Type B pancreatic cell (in vitro differentiated cells): ENCODE results near the gene HDGFL1. TPM values are rescaled to one million over a fixed set of nuclear protein-coding genes. Genes with fewer than 3 reads are reported as not detected.

Experiments
- DNase-seq: peaks from one replicate; pipeline ENCODE4 v3.0.0; 2021; ENCODE audit warnings: mixed read lengths; ENCODE audit not compliant: unreplicated experiment; ENCODE audit errors: extremely low spot score
- H3K27ac Mint-ChIP-seq: 2 replicates; pipeline ENCODE4 v1.8.0; 2021; ENCODE audit warnings: mild to moderate bottlenecking, mixed read lengths
- H3K27me3 Mint-ChIP-seq: 2 replicates; pipeline ENCODE4 v1.8.0; 2021; ENCODE audit warnings: mixed read lengths
- H3K36me3 Mint-ChIP-seq: 2 replicates; pipeline ENCODE4 v1.8.0; 2021; ENCODE audit warnings: mixed read lengths
- H3K4me1 Mint-ChIP-seq: one replicate; pipeline ENCODE4 v1.8.0; 2021; ENCODE audit warnings: mixed read lengths; ENCODE audit not compliant: unreplicated experiment
- H3K4me3 Mint-ChIP-seq: 2 replicates; pipeline ENCODE4 v1.8.0; 2021; ENCODE audit warnings: mild to moderate bottlenecking, mixed read lengths
- H3K9me3 Mint-ChIP-seq: 2 replicates; pipeline ENCODE4 v1.8.0; 2021; ENCODE audit warnings: mixed read lengths
- CTCF ChIP-seq: fragments of 200-600 bp; sonication (generic); conservative IDR thresholded peaks from 2 replicates; pipeline ENCODE4 v1.5.0; 2021; ENCODE audit warnings: antibody characterized with exemption, mild to moderate bottlenecking
- total RNA-seq: library from RNA; stranded (reverse); gene quantifications from 2 replicates; pipeline ENCODE4 v1.2.1, GENCODE V29; 2021; ENCODE audit warnings: low replicate concordance

HDGFL1 gene
- total RNA-seq, 1 donor from 2014 or later: not detected

- Mint-ChIP-seq H3K4me3 (no peak overlapping the region), H3K27me3 (no peaks in the 10 kb centered on the region), H3K36me3 (no peaks in the 10 kb centered on the region), H3K9me3 (peaks cover 5% of the 10 kb centered on the region), H3K27ac (no peak overlapping the region), H3K4me1 (no peaks in the 10 kb centered on the region)
- no peak for TF ChIP-seq CTCF
- DNase-seq: no peak
These were observed 51.7 kb downstream of the HDGFL1 start for GRCh38 chr6:22621028-22621427.
